ENCODE results near the gene MYADML2.

GRCh38 chr17:81980707-81981343 lies 33.8 kb upstream of the MYADML2 start:
- TF ChIP-seq ZFP30 (CRISPR knock-in tag; IDR thresholded peaks at IDR 0.05), result no peak
- TF ChIP-seq CSDC2 (CRISPR knock-in tag; IDR thresholded peaks at IDR 0.05), result no peak
- TF ChIP-seq ZC3H10 (CRISPR knock-in tag; IDR thresholded peaks at IDR 0.05), result no peak
- no peak for TF ChIP-seq ARNTL (CRISPR knock-in tag; IDR thresholded peaks at IDR 0.05; ENCODE audit: borderline replicate concordance, low read depth)
- TF ChIP-seq ESRRG (CRISPR knock-in tag; IDR thresholded peaks at IDR 0.05), result no peak
- no peak for TF ChIP-seq ZFP3 (CRISPR knock-in tag; IDR thresholded peaks at IDR 0.05)
- TF ChIP-seq CREB5 (CRISPR knock-in tag; IDR thresholded peaks at IDR 0.05; ENCODE audit: low read depth), result no peak
- TF ChIP-seq PATZ1 (CRISPR knock-in tag; IDR thresholded peaks at IDR 0.05; ENCODE audit: borderline replicate concordance), result no peak
- no peak for TF ChIP-seq RARB (CRISPR knock-in tag; IDR thresholded peaks at IDR 0.05)
- TF ChIP-seq PPARA (CRISPR knock-in tag; IDR thresholded peaks at IDR 0.05; ENCODE audit: borderline replicate concordance), result no peak
- no peak for TF ChIP-seq ISL1 (CRISPR knock-in tag; IDR thresholded peaks at IDR 0.05)
- TF ChIP-seq TOX (CRISPR knock-in tag; IDR thresholded peaks at IDR 0.05; ENCODE audit: borderline replicate concordance), result no peak

Data from SK-N-SH treated with all-trans-retinoic acid at 6 μM for 48 hours (cell line).